Measurements from ENCODE around the gene RABL6.
"Not testable (repeated sequence)": the region's sequence is repeated elsewhere in the genome, so short reads cannot be mapped to it uniquely, and the experiment has no call there.

Gene RABL6

DNA sequence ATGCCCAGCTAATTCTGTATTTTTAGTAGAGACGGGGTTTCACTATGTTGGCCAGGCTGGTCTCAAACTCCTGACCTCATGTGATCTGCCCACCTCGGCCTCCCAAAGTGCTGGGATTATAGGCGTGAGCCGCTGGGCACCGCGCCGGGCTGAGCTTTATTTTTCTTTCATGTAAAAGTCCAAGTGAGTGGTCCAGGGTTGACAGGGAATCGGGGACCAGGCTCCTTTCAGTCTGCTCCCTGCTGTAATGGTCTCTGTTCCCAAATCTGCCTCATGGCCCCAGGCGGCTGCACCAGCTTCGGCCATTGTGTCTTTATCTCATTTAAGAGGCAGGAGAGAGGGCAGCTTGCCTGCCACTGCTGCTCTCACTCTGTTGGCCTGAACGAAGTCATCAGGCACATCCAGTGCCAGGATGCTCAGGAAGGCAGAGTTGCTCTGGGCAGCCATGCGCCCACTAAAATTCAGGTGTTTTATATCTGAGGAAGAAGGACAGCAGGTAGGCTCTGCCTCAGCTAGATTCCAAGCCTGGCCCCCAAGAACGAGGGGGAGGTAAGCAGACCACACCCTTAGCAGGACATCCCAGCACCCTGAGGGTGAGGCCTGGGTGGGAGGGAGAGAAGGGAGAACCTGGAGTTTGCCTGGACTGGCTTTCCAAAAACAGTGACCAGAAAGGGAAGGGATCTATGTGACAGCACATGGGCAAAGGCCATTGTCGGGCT, 13.3 kb upstream of the RABL6 start:
- FAIRE-seq (no peak), DNase-seq (ENCODE audit: insufficient read length, low spot score) (no peak)
- TF ChIP-seq, protein P1, sequence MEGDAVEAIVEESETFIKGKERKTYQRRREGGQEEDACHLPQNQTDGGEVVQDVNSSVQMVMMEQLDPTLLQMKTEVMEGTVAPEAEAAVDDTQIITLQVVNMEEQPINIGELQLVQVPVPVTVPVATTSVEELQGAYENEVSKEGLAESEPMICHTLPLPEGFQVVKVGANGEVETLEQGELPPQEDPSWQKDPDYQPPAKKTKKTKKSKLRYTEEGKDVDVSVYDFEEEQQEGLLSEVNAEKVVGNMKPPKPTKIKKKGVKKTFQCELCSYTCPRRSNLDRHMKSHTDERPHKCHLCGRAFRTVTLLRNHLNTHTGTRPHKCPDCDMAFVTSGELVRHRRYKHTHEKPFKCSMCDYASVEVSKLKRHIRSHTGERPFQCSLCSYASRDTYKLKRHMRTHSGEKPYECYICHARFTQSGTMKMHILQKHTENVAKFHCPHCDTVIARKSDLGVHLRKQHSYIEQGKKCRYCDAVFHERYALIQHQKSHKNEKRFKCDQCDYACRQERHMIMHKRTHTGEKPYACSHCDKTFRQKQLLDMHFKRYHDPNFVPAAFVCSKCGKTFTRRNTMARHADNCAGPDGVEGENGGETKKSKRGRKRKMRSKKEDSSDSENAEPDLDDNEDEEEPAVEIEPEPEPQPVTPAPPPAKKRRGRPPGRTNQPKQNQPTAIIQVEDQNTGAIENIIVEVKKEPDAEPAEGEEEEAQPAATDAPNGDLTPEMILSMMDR (IDR thresholded peaks at IDR 0.05; ENCODE audit: insufficient read depth, missing control alignments), result no peak

DNA sequence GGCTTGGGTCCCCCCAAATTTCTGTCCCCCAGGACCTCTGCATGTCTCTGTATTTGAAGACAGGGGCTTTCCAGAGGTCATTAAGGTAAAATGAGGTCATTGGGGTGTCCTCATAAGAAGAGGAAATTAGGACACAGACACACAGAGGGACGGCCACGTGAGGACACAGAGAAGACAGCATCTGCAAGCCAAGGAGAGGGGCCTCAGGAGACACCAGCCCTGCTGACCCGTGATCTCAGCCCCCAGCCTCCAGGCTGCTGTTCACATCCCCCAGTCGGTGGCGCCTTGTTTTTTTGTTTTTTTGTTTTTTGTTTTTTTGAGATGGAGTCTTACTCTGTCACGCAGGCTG, 12.8 kb upstream of the RABL6 start:
- TF ChIP-seq, protein P1 (IDR thresholded peaks at IDR 0.05; ENCODE audit: insufficient read depth, missing control alignments), result no peak
- DNase-seq (ENCODE audit: insufficient read length, low spot score) (no peak), FAIRE-seq (no peak)

DNA sequence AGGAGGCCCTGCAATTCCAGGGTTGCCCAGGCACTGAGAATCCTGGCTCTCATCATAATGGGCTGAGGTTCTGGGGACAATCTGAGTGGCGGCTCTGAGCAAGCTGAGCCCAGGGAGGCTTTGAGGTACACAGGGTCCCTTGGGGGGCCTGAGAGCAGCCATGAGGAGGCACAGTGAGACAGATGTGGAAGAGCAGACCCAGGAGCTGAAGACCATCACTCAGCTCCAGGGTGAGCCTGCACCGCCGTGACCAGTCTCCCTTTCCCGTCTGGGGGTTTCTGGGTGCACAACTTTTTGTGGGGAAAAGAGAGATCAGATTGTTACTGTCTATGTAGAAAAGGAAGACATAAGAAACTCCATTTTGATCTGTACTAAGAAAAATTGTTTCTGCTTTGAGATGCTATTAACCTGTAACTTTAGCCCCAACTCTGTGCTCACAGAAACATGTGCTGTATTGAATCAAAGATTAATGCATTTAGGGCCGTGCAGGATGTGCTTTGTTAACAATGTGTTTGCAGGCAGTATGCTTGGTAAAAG, 11.4 kb upstream of the RABL6 start, which contains the start of gene CCDC183:
CCDC183 (plus strand) TSS at position 101 of the 537 bp plus-strand sequence; CDS start at position 161, 60 bp downstream.
- FAIRE-seq (no peak), DNase-seq (ENCODE audit: insufficient read length, low spot score) (no peak)
- TF ChIP-seq, protein P1 (IDR thresholded peaks at IDR 0.05; ENCODE audit: insufficient read depth, missing control alignments), result no peak

DNA sequence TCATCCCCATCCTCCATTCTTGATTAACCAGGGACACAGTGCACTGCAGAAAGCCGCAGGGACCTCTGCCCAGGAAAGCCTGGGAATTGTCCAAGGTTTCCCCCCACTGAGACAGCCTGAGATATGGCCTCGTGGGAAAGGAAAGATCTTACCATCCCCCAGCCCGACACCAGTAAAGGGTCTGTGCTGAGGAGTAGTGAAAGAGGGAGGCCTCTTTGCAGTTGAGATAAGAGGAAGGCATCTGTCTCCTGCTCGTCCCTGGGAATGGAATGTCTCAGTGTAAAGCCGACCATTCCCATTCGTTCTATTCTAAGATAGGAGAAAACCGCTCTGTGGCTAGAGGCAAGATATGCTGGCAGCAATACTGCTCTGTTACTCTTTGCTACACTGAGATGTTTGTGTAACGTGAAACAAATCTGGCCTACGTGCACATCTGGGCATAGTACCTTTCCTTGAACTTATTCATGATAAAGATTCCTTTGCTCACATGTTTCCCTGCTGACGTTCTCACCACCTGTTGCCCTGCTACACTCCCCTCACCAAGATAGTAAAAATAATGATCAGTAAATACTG, 10.9 kb upstream of the RABL6 start:
- not testable (repeated sequence) for DNase-seq (ENCODE audit: insufficient read length, low spot score); FAIRE-seq

DNA sequence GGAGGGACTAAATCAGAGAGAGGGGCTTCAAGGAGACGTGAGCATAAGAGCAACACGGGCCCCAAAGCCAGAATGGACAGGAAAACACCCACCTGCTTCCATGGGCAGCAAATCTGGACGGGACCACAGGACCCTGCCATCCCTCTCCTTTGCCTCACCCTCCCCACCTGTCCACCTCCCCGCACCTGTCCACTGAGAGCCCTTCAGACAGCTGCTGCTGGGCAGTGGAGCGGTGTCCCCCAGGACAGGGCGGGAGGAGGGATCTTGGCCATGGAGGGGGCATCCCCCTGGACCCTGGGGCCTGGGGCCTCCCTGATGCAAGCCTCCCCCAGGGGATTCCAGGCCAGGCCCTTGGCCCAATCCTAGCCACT, 9.1 kb upstream of the RABL6 start:
- TF ChIP-seq, protein P1 (IDR thresholded peaks at IDR 0.05; ENCODE audit: insufficient read depth, missing control alignments), result no peak
- no peak for FAIRE-seq

DNA sequence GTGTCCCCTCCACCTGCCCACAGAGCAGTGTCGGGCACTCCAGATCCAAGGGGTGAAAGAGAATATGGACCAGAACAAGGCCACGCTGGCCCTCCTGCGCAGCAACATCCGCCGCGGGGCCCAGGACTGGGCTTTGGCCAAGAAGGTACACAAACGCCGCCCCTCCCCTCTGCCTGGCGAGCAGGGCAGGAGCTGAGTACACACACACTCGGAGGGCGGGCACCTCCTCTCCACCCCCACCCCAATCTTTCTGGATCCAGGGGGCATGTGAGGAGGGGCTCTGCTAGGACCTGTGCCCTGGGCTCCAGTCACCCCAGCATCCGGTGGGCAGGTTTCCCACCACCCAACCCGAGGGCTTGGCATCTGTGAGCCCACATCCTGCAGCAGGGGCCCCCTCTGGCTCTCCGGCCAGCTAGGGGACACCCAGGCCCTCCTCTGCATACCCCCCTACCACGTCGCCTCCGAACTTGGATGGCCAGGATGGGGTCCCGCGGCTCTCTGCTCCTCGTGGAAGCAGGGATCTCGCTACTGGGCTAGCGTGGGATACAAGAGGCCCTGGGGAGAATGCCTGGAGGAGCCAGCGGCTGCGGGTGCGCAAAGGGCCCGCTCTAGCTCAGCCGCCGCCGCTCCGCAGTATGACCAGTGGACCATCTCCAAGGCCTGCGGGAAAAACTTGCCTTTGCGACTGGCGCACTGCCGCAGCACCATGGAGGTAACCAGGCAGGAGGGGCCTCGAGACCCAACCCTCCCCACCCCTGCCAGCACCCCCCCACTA, 8.5 kb upstream of the RABL6 start:
- no peak for FAIRE-seq
- no peak for DNase-seq (ENCODE audit: insufficient read length, low spot score)
- TF ChIP-seq, protein P1 (IDR thresholded peaks at IDR 0.05; ENCODE audit: insufficient read depth, missing control alignments), result no peak

More for the DNA sequence above, 9.1 kb upstream of the RABL6 start:
- no peak for DNase-seq (ENCODE audit: insufficient read length, low spot score)

DNA sequence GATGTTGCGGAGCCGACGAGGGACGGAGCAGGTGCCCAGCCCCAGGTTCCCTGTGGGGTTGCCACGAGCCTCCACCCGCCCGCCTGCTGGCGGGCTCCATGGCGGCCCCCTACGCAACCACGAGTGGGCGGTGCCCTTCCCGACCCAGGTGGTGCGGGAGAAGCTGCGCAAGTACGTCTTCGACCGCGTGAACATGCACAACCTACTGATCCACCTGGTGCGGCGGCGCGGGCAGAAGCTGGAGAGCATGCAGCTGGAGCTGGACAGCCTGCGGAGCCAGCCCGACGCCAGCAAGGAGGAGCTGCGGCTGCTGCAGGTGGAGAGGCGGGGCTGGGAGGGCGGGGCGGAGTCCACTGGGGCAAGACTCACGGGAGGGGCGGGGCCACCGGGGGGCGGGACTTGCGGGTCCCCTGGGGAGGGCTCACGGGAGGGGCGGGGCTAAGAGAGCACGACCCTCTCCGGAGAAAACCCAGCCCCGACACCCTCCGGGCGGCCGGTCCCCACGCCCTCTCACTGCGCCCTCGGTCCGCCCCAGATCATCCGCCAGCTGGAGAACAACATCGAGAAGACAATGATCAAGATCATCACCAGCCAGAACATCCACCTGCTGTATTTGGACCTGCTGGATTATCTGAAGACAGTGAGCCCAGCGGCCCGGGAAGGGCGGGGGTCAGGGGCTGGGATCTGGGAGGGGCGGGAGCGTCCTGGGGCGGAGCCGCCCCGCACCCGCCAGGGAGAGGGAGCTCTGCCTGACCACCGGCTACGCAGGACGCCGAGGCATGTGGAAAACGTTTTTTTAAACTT, 7.7 kb upstream of the RABL6 start:
- TF ChIP-seq, protein P1 (IDR thresholded peaks at IDR 0.05; ENCODE audit: insufficient read depth, missing control alignments), result no peak
- DNase-seq (ENCODE audit: insufficient read length, low spot score) (peak; percentile 89), FAIRE-seq (no peak)

Measured in D721Med (cell line).